Activated CD8-positive, alpha-beta T cell treated with anti-CD3 and anti-CD28 coated beads, Interleukin-2, amount 10 ng/mL, durations not matched to agents 7 days and 5 days (primary cell): ENCODE data around the gene MAPT. TPM values are rescaled to one million over a fixed set of nuclear protein-coding genes. Genes with fewer than 3 reads are reported as not detected.

ENCODE experiments used
- ATAC-seq: fragments of 150-1000 bp; cut with Tn5 transposase; one replicate; pipeline ENCODE4 v1.10.0; 2021; ENCODE audit warnings: moderate library complexity
- CTCF ChIA-PET: fragments of 350-600 bp; sonication (Branson Sonifier 250); formaldehyde crosslinking; loops from one replicate; lab custom pipeline; 2021; ENCODE audit warnings: antibody characterized with exemption; lab: Charles Lee
- POLR2A ChIA-PET: fragments of 350-600 bp; sonication (Branson Sonifier 250); formaldehyde crosslinking; loops from one replicate; lab custom pipeline; 2021; ENCODE audit warnings: antibody characterized with exemption; lab: Charles Lee
- DNase-seq: peaks from one replicate; pipeline ENCODE4 v3.0.0-alpha.2; 2020
- H3K27ac Mint-ChIP-seq: one replicate; pipeline ENCODE4 v1.8.0; 2021; ENCODE audit warnings: mild to moderate bottlenecking, mixed read lengths
- H3K27me3 Mint-ChIP-seq: one replicate; pipeline ENCODE4 v1.8.0; 2021; ENCODE audit warnings: low read depth, mixed read lengths
- H3K36me3 Mint-ChIP-seq: one replicate; pipeline ENCODE4 v1.8.0; 2021; ENCODE audit warnings: low read depth, mixed read lengths
- H3K4me1 Mint-ChIP-seq: one replicate; pipeline ENCODE4 v1.8.0; 2021; ENCODE audit warnings: low read depth, mixed read lengths
- H3K4me3 Mint-ChIP-seq: one replicate; pipeline ENCODE4 v1.8.0; 2021; ENCODE audit warnings: mild to moderate bottlenecking, mixed read lengths
- H3K9me3 Mint-ChIP-seq: one replicate; pipeline ENCODE4 v1.8.0; 2022; ENCODE audit warnings: mixed read lengths; ENCODE audit not compliant: insufficient read depth
- total RNA-seq, 2 experiments: library from RNA; stranded (reverse); gene quantifications; one replicate each; pipeline ENCODE4 v1.2.3, GENCODE V29; 2021

Gene MAPT
- total RNA-seq, 2 experiments from 2014 or later = 0.11 TPM; not detected in 1

DNA sequence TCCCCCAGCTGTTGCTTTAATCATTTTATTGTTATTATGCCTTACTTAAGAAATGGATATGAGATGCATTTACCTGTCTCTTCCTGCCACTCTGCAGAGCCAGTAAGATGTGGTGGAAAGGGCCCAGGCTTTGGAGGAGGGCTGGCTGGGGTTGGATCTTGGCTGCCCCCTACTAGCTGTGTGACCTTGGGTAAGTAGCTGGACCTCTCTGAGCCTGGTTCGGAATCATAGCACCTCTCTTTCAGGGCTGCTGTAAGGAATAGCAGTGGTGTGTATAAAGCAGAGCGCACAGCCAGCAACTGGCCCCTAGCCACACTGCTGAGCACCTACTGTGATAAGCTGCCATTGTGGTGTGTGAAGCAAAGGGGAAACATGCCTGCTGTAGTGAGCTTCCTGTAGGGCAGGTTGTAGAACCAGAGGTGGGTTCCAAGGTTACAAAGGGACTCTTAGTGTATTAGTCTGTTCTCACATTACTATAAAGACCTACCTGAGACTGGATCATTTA is 23.9 kb downstream of the MAPT start:
- POLR2A ChIA-PET = no interaction called here
- CTCF ChIA-PET = interaction anchor here (0.5 kb wide), 1 partner anchor 31 kb away, joined by 3 read pairs; no protein-coding TSS in a partner anchor
- H3K27me3 Mint-ChIP-seq = peaks cover 7% of the 10 kb centered on the region
- no peaks in the 10 kb centered on the region for H3K9me3 Mint-ChIP-seq
- no peaks in the 10 kb centered on the region for H3K4me1 Mint-ChIP-seq
- no peak overlapping the region for H3K4me3 Mint-ChIP-seq
- H3K36me3 Mint-ChIP-seq = no peaks in the 10 kb centered on the region
- ATAC-seq = no peak
- no peak overlapping the region for H3K27ac Mint-ChIP-seq
- no peak for DNase-seq

DNA sequence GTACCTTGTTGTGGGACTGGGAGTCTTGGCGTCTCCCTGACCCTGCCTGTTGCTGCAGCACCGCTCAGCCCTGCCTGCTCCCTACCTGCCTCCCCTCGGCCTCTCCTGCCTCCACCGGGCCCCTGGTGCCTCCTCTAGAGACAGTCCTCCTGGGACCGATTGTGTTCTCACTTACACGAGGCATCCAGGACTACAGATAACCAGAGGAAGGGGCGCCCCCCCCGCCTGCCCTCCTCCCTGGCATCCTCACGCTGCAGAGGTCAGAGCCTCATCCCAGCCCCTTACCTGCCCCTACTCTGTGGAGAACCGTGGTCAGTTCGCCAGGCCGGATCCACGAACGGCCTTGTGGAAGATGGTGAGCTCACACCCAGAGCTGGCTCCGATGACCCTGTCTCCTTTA is 24.8 kb downstream of the MAPT start:
- no peaks in the 10 kb centered on the region for H3K4me1 Mint-ChIP-seq
- peaks cover 7% of the 10 kb centered on the region for H3K27me3 Mint-ChIP-seq
- ATAC-seq = no peak
- ChIA-PET POLR2A (no interaction called here), CTCF (interaction anchor here (0.5 kb wide), 1 partner anchor 30 kb away, joined by 3 read pairs; no protein-coding TSS in a partner anchor)
- H3K36me3 Mint-ChIP-seq = no peaks in the 10 kb centered on the region
- H3K27ac Mint-ChIP-seq = no peak overlapping the region
- no peak for DNase-seq
- no peaks in the 10 kb centered on the region for H3K9me3 Mint-ChIP-seq
- no peak overlapping the region for H3K4me3 Mint-ChIP-seq

DNA sequence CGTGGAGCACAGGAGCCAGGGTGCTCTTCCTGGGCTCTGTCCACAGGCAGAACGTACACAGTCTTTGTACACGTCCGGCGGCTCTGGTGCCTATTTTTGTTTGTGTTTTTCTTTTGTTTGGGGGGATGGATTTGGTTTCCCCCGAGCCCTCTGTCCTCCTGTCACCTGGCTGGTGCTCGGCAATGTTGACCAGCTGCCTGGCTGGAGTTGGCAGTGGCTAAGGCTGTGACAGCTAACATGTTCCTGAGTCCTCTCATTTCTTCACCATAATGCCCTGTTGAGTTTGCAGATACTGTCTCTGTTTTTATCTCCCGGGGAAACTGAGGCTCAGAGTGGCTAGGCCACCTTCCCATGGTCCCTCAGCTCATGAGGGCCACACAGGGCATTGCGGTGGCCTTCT is 25.7 kb downstream of the MAPT start:
- Mint-ChIP-seq H3K27ac (no peak overlapping the region), H3K4me3 (no peak overlapping the region), H3K9me3 (no peaks in the 10 kb centered on the region), H3K27me3 (peaks cover 5% of the 10 kb centered on the region), H3K4me1 (no peaks in the 10 kb centered on the region), H3K36me3 (no peaks in the 10 kb centered on the region)
- ChIA-PET CTCF (no interaction called here), POLR2A (no interaction called here)
- ATAC-seq = no peak
- DNase-seq = no peak

DNA sequence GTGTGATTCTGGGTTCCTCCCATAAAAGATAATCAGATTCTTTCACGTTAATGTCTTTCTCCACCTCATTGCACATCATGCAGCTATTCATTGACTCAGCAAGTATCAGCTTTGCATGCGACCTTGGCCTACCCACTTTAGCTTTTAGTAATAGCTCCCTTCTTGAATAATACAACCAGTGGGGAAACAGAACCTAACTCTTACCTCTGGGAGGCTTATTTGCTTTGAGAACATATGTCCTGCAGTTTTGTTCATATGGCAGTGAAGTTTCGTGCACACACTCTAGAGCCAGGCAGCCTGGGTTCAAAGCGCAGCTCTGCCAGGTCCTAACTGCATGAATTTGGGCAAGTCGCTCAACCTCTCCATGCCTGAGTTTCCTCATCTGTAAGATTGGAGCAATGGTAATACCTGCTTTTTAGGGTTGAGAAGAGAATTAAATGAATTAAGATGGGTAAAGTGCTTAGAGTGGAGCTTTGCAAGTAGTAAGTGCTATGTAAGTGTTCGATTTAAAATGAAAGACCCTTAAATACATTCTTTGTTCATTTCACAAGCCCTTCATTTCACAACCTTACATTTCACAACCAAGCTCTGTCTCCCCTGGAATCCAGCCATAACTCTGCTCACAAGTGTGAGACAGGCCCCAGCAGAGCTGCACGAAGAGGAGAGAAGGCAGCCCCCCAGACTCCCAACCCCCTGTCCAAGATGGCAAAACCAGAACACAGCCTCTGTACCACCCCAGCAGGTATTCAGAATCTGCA is 29.3 kb downstream of the MAPT start:
- Mint-ChIP-seq H3K4me3 (no peak overlapping the region), H3K36me3 (no peaks in the 10 kb centered on the region), H3K9me3 (no peaks in the 10 kb centered on the region), H3K4me1 (no peaks in the 10 kb centered on the region), H3K27me3 (no peaks in the 10 kb centered on the region), H3K27ac (no peak overlapping the region)
- POLR2A ChIA-PET = no interaction called here
- CTCF ChIA-PET = no interaction called here
- ATAC-seq = no peak
- DNase-seq = no peak

DNA sequence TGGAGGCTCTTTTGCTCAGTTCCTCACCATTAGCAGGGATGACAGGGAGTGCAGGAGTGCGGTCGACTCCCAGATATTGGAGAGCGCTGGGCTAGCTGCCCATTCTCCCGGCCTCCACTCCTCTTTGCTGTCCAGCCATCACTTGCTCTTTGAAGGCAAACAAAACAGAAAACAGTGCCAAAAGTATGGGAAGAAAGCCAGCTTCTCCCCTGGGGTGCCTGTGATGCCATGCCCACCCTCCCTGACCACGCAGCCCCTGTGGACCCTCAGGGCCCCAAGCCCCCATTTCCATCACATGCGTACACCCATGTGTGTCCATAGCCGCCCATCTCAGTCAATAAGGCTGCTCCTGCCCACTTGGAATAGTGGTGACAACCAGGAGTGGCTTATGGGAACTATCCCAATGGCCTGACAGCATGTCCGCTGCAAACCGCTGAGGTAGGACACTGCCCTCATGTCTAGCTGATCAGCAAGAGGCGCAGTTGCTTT is 30.0 kb downstream of the MAPT start:
- ATAC-seq = no peak
- Mint-ChIP-seq H3K36me3 (no peaks in the 10 kb centered on the region), H3K4me1 (no peaks in the 10 kb centered on the region), H3K9me3 (no peaks in the 10 kb centered on the region), H3K4me3 (no peak overlapping the region), H3K27ac (no peak overlapping the region), H3K27me3 (no peaks in the 10 kb centered on the region)
- no peak for DNase-seq
- POLR2A ChIA-PET = no interaction called here
- CTCF ChIA-PET = no interaction called here

DNA sequence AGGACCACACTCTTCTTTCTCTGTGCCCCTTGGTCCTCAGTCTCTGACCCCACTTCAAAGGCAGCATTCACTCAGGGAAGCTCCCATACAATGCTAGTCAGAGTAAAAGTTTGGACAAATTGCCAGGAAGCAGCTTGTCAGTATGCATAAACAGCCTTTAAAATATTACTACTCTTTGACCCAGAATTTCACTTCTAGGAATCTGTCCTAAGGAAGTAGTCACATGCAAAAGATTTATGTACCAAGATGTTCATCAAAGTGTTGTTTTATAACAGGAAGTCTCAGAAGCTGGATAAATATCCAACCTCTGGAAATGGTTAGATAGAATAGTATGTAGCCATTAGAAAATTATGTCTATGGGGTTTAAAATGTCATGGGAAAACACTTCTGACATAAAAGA is 31.0 kb downstream of the MAPT start:
- no peak for ATAC-seq
- H3K4me1 Mint-ChIP-seq = no peaks in the 10 kb centered on the region
- POLR2A ChIA-PET = no interaction called here
- no peaks in the 10 kb centered on the region for H3K27me3 Mint-ChIP-seq
- CTCF ChIA-PET = no interaction called here
- no peak overlapping the region for H3K4me3 Mint-ChIP-seq
- no peaks in the 10 kb centered on the region for H3K36me3 Mint-ChIP-seq
- H3K27ac Mint-ChIP-seq = no peak overlapping the region
- DNase-seq = no peak
- no peaks in the 10 kb centered on the region for H3K9me3 Mint-ChIP-seq

DNA sequence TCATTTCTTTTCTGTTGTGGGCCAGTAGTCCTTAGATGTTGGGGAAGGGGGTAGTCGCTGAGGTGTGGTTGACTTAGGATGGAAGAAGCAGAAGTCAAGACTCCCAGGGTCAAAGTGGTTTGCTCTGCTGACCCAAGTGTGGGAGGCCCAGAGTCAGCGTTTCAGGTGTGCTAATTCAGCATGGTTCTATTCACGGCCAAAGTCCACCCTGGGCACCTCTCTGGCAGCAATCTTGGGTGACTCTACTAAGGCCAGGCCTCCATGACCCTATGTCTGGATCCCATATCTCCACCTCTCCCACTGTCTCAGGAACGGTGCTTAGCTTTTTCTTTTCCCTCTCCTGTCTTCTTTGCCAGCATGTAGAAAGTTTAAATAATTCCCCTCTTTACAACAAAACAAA is 32.9 kb downstream of the MAPT start:
- no peak overlapping the region for H3K27ac Mint-ChIP-seq
- no peaks in the 10 kb centered on the region for H3K9me3 Mint-ChIP-seq
- no peak for ATAC-seq
- ChIA-PET CTCF (no interaction called here), POLR2A (no interaction called here)
- H3K4me3 Mint-ChIP-seq = no peak overlapping the region
- H3K27me3 Mint-ChIP-seq = peaks cover 6% of the 10 kb centered on the region
- H3K36me3 Mint-ChIP-seq = no peaks in the 10 kb centered on the region
- no peak for DNase-seq
- no peaks in the 10 kb centered on the region for H3K4me1 Mint-ChIP-seq

DNA sequence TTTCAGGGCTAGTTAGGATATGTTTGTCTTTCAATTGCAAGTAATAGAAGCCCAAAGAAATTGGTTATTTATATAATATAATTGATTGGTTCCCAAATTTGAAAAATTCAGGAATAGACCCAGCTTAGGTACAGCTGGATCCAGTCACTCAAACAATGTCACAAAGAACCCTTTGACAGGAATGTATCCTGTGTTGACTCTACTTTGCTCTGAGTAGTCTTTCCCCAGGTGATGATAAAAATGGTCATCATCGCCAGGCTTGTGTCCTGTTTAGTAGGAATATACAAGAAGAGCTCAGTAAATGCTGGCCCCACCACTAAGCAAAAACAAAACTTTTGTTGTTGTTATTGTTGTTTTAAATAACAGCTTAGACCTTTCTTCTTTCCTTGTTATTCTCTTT is 35.0 kb downstream of the MAPT start:
- Mint-ChIP-seq H3K9me3 (no peaks in the 10 kb centered on the region), H3K27ac (no peak overlapping the region), H3K4me1 (no peaks in the 10 kb centered on the region), H3K4me3 (no peak overlapping the region), H3K27me3 (peaks cover 6% of the 10 kb centered on the region), H3K36me3 (no peaks in the 10 kb centered on the region)
- no peak for DNase-seq
- ATAC-seq = no peak
- CTCF ChIA-PET = interaction anchor here (1.6 to 2.8 kb wide), 2 partner anchors 20 to 77 kb away, joined by 3 to 10 read pairs; no protein-coding TSS in a partner anchor
- POLR2A ChIA-PET = no interaction called here

DNA sequence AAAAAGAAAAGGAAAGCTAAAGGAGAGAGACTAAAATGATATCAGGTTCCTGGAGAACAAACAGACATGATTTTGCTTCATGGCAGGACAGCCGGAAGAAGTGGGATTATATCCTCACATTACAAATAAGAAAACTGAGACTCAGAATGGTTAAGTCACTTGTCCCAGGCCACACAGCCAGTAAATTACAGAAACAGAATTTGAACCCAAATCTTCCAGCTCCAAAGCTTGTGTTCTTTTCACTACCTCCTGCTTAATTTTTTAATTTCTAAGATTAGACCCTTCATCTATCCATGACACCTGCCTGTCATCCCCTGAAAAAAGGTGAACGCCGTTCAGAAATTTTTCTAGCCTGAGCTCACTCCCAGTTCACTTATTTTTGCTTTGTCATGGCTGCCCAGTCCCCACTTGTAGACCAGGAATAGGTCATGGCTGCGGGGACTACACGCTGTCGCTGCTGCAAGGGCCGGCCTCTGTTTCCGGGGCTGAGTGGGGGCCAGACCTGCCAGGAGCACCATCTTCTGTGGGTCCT is 36.1 kb downstream of the MAPT start:
- H3K27ac Mint-ChIP-seq = no peak overlapping the region
- CTCF ChIA-PET = interaction anchor here (1.6 to 2.8 kb wide), 2 partner anchors 19 to 78 kb away, joined by 3 to 10 read pairs; no protein-coding TSS in a partner anchor
- ATAC-seq = no peak

DNA sequence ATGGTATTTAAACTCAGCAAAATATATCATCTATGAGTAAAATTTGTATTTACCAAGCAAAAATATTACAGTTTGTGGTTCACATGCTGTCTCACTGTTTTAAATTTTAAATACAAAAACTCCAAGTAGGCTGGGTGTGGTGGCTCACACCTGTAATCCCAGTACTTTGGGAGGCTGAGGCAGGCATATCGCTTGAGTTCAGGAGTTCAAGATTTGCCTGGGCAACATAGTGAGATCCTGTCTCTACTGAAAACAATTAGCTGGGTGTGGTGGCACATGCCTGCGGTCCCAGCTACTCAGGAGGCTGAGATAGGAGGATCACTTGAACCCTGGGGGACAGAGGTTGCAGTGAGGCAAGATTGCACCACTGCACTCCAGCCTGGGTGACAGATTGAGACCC is 37.3 kb downstream of the MAPT start:
- H3K4me3 Mint-ChIP-seq = no peak overlapping the region

More for the DNA sequence above, 36.1 kb downstream of the MAPT start:
- no peaks in the 10 kb centered on the region for H3K9me3 Mint-ChIP-seq
- no peaks in the 10 kb centered on the region for H3K36me3 Mint-ChIP-seq
- peaks cover 6% of the 10 kb centered on the region for H3K27me3 Mint-ChIP-seq
- no peak overlapping the region for H3K4me3 Mint-ChIP-seq
- H3K4me1 Mint-ChIP-seq = no peaks in the 10 kb centered on the region
- no peak for DNase-seq
- POLR2A ChIA-PET = no interaction called here

DNA sequence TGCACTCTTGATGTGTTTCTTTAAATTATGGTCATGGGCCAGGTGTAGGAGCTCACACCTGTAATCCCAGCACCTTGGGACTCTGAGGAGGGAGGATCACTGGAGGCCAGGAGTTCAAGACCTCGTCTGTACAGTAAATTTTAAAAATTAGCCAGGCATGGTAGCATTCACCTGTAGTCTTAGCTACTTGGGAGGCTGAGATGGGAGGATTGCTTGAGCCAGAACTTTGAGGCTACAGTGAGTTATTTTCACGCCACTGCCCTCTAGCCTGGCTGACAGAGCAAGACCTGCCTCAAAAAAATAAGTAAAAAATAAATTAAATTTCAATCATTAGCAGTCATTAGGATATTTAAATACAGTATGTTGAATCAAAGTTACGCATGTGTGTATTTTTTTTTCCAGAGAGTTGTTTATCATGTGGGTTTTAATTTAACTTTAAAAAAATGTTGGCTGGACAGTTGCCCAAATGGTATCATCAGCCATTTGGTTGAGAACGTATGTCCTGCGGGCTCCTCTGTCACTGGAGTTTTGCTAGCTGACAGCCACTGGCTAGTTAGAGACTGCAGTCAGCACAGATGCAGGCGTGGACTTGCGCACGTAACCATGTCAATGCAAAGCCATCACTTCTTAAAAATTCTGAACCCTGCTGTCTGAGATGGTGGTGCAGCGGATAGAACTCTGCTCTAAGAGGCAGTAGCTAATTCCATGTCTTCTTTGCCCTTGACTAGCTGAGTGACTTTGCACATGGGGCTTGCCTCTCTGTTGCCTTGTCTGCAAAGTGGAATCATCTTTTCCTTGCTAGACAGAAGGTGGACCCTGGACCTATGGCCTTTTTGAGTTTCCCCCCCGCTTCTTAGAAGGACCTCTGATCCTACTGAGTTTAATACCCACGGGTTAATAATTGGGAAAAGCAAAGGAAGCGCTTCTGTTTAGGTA is 40.0 kb downstream of the MAPT start:
- DNase-seq (no peak), ATAC-seq (no peak)
- H3K27ac Mint-ChIP-seq = no peak overlapping the region
- H3K27me3 Mint-ChIP-seq = peaks cover 20% of the 10 kb centered on the region
- H3K4me3 Mint-ChIP-seq = no peak overlapping the region
- ChIA-PET CTCF (no interaction called here), POLR2A (interaction anchor here (0.6 kb wide), 1 partner anchor 292 kb away, joined by 6 read pairs; no protein-coding TSS in a partner anchor)
- no peaks in the 10 kb centered on the region for H3K9me3 Mint-ChIP-seq
- no peaks in the 10 kb centered on the region for H3K36me3 Mint-ChIP-seq
- no peaks in the 10 kb centered on the region for H3K4me1 Mint-ChIP-seq

More for the DNA sequence above, 37.3 kb downstream of the MAPT start:
- CTCF ChIA-PET = interaction anchor here (1.3 kb wide), 1 partner anchor 18 kb away, joined by 4 read pairs; no protein-coding TSS in a partner anchor
- POLR2A ChIA-PET = no interaction called here
- ATAC-seq = no peak
- no peaks in the 10 kb centered on the region for H3K9me3 Mint-ChIP-seq
- DNase-seq = no peak
- no peak overlapping the region for H3K27ac Mint-ChIP-seq
- peaks cover 14% of the 10 kb centered on the region for H3K27me3 Mint-ChIP-seq
- H3K36me3 Mint-ChIP-seq = no peaks in the 10 kb centered on the region
- H3K4me1 Mint-ChIP-seq = no peaks in the 10 kb centered on the region
